Ectodermal cell (in vitro differentiated cells): Measurements from ENCODE around the gene DHRS12. TPM values are rescaled to one million over a fixed set of nuclear protein-coding genes. Genes with fewer than 3 reads are reported as not detected.
A peak's percentile ranks its signal among the peaks of the same experiment; 100 is the strongest.

Experiments used
- H3K27ac ChIP-seq: 2 replicates; pipeline ENCODE4 v1.7.0; 2013; ENCODE audit warnings: mild to moderate bottlenecking, low read depth, low read length; ENCODE audit not compliant: insufficient read depth, poor library complexity, severe bottlenecking
- H3K27me3 ChIP-seq: 2 replicates; pipeline ENCODE4 v1.7.0; 2013; ENCODE audit warnings: mild to moderate bottlenecking, low read length; ENCODE audit not compliant: insufficient read depth, control insufficient read depth, poor library complexity, severe bottlenecking
- H3K36me3 ChIP-seq: one replicate; pipeline ENCODE4 v1.7.0; 2013; ENCODE audit warnings: low read length; ENCODE audit not compliant: control insufficient read depth, insufficient read depth
- H3K4me1 ChIP-seq: one replicate; pipeline ENCODE4 v1.7.0; 2013; ENCODE audit warnings: low read length; ENCODE audit not compliant: control insufficient read depth, insufficient read depth
- H3K4me3 ChIP-seq: 2 replicates; pipeline ENCODE4 v1.7.0; 2013; ENCODE audit warnings: low read depth, low read length, control low read depth; ENCODE audit not compliant: insufficient read depth
- H3K9me3 ChIP-seq: 2 replicates; pipeline ENCODE4 v1.7.0; 2013; ENCODE audit warnings: mild to moderate bottlenecking, low read length, moderate library complexity; ENCODE audit not compliant: control insufficient read depth
- WGBS, 2 experiments: methylation state at CpG; one replicate each; pipeline ENCODE4 v1.1.7; 2013; ENCODE audit warnings: missing lambda C conversion rate in 2 of 2; 5-methylcytosine and 5-hydroxymethylcytosine counted together
- polyA plus RNA-seq, 4 experiments: library from polyadenylated mRNA; stranded (reverse); fragments of 50-300 nt; gene quantifications; one replicate each; pipeline ENCODE4 v1.2.3, GENCODE V29; 2013

DHRS12 gene, protein sequence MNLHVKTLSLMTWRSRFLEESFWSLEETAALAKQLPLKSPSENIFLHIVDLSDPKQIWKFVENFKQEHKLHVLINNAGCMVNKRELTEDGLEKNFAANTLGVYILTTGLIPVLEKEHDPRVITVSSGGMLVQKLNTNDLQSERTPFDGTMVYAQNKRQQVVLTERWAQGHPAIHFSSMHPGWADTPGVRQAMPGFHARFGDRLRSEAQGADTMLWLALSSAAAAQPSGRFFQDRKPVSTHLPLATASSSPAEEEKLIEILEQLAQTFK
- 18.8 TPM for polyA plus RNA-seq (2013, experiment 1 of 4)
- polyA plus RNA-seq (2013, experiment 2 of 4), result 23.0 TPM
- polyA plus RNA-seq (2013, experiment 3 of 4), result 18.3 TPM
- 23.8 TPM for polyA plus RNA-seq (2013, experiment 4 of 4)

DNA sequence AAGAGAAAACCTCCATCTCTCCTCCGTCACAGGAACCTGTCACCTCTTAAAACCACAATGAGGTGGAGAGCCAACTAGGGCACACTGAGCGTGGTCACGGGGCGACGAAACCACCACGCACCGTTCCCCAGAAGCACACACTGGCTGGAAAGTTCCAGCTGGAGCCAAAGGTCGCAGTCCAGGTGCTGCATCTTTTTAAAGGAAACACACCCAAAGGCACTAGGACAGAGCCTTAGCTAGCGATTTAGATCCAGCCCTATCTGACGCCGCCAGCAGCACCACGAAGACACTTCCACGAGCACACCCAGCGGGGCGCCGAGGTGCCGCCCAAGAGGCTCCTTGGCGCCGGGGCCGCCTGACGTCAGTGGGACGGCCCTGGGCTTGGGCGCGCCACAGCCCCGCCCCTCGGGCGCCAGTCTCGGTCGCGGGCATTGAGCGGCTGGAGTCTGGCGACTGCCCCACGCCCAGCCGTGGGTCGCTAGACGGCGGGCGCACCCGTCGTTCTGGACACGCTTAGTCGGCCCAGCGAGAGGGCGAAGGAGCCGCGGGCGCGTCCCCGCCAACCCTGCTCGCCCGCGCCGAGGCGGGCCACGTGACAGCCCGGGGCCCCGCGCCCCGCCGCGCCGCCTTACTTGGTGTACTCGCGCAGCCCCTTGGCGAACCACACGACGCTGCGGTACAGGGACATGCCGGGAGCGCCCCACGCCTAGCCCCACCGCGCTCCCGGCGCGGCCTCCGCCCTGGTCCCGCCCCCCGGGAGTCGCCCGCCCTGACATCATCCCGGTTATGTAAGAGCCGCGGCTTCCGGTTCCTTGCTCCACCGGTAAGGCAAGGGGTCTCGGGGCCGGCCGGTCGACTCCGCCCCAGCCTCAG lies at the start of gene DHRS12:
Gene DHRS12, minus strand, starts transcription at position 742 of the 873 bp plus-strand sequence. CDS start 4,504 bp downstream, outside the sequence.
- Histone ChIP-seq H3K27ac (peak within 1 kb of the TSS; percentile 90), H3K9me3 (no peaks in the 10 kb centered on the region)

DNA sequence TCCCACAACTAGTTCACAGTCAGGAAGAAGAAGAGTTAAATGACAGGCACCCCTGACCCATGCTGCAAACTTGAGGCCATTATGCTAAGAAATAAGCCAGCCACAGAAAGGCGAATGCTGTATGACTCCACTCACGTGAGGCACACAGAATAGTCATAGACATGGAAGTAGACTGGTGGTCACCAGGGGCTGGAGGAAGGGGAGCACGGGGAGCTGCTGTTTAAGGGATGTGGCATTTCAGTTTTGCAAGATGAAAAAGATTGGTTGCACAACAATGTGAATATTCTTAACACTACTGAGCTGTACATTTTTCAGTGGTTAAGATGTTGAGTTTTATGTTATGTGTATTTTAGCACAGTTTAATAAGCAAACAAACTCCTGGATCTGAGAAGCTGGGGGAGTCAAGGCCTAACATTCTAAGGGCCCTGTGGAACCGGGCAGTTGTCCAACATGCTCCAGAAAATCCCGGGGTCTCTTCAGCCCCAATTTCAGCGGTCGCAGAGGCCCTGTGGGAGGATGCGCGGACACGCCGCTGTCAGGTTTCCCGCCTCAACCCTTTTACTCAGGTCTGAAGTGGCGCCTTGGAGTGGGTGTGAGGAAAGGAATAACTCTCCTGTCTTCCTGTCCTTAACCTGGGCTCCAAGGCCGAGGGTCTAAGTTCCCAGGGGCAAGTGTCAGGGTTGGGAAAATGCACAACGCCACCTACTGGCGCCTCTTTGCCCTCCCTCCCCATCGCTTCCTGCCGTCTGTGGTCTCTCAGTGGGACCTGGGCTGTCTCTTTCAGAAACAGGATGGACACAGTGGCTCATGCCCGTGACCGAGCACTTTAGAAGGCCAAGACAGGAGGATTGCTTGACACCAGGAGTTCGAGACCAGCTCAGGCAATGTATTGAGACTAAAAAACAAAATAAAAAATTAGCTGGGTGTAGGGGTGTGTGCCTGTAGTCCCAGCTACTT lies 45.5 kb upstream of the DHRS12 start:
- 53 to 56% methylated on average over 21 of the region's 21 CpGs for WGBS, 2 experiments

More for the DNA sequence above, at the start of gene DHRS12:
- 1 to 2% methylated on average over 91 of the region's 91 CpGs for whole genome bisulfite sequencing, 2 experiments
- no peaks in the 10 kb centered on the region for H3K36me3 ChIP-seq
- peak within 1 kb of the TSS; percentile 78 for H3K4me3 ChIP-seq
- H3K27me3 ChIP-seq, result no peaks in the 10 kb centered on the region
- peaks cover 25% of the 10 kb centered on the region for H3K4me1 ChIP-seq

DNA sequence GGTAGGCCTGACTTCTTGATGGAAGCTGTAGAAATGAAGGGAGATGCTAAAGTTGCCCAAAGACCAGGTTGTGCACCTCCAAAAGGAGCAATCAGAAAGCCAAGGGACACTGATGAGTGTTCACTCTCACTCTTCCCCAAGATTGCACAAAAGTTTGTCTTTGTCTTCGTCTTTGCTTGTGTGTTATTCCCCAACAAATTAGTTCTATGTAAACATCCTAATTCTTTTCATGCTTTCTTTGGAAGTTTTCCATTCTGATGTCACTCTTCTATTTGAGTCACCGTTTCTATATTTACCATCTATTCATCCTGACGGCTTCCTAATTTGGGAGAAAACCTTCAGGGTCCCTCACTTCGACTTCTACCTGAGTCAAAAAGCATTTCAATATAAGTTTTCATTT lies 44.7 kb upstream of the DHRS12 start:
- Histone ChIP-seq H3K27me3 (no peaks in the 10 kb centered on the region), H3K4me3 (no peak overlapping the region), H3K4me1 (no peaks in the 10 kb centered on the region), H3K9me3 (no peaks in the 10 kb centered on the region), H3K36me3 (no peaks in the 10 kb centered on the region), H3K27ac (no peak overlapping the region)
- WGBS, 2 experiments, result 87 to 90% methylated on average over 4 of the region's 4 CpGs

More for the DNA sequence above, 45.5 kb upstream of the DHRS12 start:
- no peaks in the 10 kb centered on the region for H3K27me3 ChIP-seq
- no peak overlapping the region for H3K4me3 ChIP-seq
- no peak overlapping the region for H3K27ac ChIP-seq
- no peaks in the 10 kb centered on the region for H3K9me3 ChIP-seq
- H3K36me3 ChIP-seq, result no peaks in the 10 kb centered on the region
- H3K4me1 ChIP-seq, result no peaks in the 10 kb centered on the region

DNA sequence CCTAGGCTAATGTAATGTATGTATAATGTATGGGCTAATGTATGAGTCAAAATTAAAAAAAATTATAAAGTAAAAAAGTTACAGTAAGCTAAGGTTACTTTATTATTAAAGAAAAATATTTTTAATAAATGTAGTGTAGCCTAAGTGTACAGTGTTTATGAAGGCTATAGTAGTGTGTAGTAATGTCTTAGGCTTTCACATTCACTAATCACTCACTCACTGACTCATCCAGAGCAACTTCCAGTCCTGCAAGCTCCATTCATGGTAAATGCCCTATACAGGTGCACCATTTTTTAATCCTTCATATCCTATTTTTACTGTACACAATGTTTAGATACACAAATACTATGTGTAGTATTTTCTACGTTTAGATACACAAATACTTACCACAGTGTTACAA lies 42.8 kb upstream of the DHRS12 start:
- no peak overlapping the region for H3K27ac ChIP-seq
- H3K27me3 ChIP-seq, result no peaks in the 10 kb centered on the region
- H3K9me3 ChIP-seq, result no peaks in the 10 kb centered on the region
- H3K4me3 ChIP-seq, result no peak overlapping the region
- 89 to 100% methylated on average over 1 of the region's 1 CpG for WGBS, 2 experiments
- no peaks in the 10 kb centered on the region for H3K4me1 ChIP-seq
- no peaks in the 10 kb centered on the region for H3K36me3 ChIP-seq

DNA sequence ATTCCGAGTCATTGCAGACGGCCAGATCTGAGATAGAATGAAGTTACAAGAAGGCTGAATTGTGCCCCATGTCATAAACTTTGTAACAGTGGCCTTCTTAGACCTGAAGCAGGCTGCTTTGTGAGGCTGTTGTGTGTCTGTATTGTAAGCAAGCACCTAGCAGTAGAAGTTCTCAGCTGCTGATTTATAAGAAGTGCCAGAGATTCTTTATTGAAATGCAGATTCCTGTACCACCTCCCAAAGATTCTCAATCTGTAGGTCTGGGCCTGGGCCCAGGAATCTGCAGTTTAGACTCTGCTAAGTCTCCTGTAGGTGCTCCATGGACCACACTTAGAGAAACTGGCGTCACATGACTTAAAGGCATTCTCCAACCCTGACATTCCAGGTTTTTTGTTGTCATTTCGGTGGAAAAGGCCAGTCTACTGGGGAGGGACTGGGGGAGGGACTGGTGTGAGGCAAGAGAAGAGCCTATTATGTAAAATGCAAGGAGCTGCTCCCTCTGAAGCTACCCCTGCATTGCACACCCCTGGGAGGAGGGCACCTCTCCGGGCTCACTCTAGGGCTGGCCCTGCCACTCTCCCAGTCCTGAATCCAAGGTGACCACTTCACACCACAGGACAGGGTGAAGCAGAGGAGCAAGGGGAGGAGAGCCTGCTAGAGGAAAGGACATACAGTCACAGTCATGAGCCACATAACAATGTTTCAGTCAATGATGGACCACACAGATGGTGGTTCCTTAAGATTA lies 41.8 kb upstream of the DHRS12 start:
- Histone ChIP-seq H3K4me3 (no peak overlapping the region), H3K27me3 (no peaks in the 10 kb centered on the region), H3K27ac (no peak overlapping the region), H3K4me1 (no peaks in the 10 kb centered on the region), H3K9me3 (no peaks in the 10 kb centered on the region), H3K36me3 (no peaks in the 10 kb centered on the region)
- 72 to 80% methylated on average over 4 to 5 of the region's 5 CpGs for WGBS, 2 experiments

DNA sequence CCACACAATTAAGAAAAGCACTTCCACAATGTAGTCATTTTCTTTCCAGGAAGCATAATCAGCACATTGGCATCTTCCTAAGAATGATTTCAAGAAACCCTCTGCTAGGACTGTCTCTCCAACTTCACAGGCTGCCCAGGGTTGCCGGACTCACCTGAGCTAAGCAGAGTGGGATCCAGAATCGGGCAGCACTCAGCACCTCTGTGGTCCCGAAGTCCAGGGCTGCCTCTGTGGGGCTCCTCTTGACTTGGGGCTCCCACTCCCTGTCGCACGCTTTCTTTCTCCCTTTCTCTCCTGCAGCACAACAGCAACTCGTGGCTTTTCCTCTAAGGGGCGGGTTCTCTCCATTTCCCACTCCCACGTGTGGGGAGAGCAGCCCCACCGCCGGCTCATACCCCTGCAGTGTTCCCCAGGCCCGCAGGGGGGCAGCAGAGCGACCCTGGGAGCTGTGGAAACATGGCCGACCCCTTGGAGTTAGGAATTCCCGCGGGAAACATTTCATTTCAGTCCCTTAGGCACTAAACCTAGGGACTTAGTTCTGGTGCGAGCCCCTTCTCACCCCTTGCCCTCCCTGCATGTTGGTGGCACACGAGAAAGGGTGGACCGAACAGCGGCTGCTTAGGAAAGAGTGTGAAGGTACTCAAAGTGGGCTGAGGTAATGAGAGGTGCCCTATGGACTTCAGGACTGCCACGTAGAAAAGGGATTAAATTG lies 41.1 kb upstream of the DHRS12 start, which contains the start of gene TMEM272:
Gene TMEM272, minus strand, starts transcription at position 316 of the 712 bp plus-strand sequence. CDS start 6,647 bp downstream, outside the sequence.
- WGBS, 2 experiments, result 51 to 53% methylated on average over 20 of the region's 20 CpGs
- Histone ChIP-seq H3K36me3 (no peaks in the 10 kb centered on the region), H3K4me3 (no peak within 1 kb of the TSS), H3K27ac (no peak within 1 kb of the TSS), H3K4me1 (no peaks in the 10 kb centered on the region), H3K9me3 (no peaks in the 10 kb centered on the region), H3K27me3 (no peaks in the 10 kb centered on the region)

DNA sequence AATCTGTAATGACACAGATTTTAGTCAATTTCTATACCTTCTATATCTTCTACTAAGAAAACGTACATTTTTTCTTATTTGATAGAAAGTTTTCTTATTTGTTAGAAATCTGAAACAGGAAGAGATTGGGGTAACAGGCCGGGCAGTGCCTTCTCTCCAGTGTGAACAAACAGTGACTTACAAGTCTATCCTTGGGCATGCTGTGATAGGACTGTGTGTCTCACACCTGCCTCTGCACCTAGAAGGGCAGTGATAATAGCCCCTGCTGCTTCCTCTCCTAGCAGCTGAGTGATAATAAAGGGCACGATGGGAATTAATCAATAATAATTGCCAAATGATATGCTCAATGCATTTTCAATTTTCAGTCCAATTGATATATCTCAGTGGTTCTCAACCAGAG lies 39.6 kb upstream of the DHRS12 start:
- Histone ChIP-seq H3K27me3 (no peaks in the 10 kb centered on the region), H3K4me1 (no peaks in the 10 kb centered on the region), H3K9me3 (no peaks in the 10 kb centered on the region), H3K27ac (no peak overlapping the region), H3K36me3 (no peaks in the 10 kb centered on the region), H3K4me3 (no peak overlapping the region)
- 50 to 71% methylated on average over 2 to 3 of the region's 3 CpGs for WGBS, 2 experiments

DNA sequence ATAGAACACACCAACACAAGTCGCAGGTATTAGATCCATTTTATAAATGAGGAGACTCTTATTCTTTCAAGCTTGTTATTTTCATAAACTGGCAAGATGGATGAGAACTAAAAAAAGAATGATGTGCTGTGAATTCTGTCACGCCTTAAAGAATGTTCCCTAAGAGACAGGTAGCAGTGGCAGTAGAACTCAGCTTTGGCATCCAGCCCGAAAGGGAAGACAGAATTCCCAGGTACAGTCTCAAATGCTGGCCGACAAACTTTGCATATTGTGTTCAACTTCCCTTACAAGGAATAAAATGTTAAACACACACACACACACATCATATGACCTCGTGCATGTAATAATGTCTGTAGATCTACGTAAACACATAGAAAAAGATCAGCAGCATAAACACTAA lies 37.8 kb upstream of the DHRS12 start:
- no peaks in the 10 kb centered on the region for H3K27me3 ChIP-seq
- H3K4me1 ChIP-seq, result no peaks in the 10 kb centered on the region
- H3K36me3 ChIP-seq, result no peaks in the 10 kb centered on the region
- no peak overlapping the region for H3K27ac ChIP-seq
- H3K4me3 ChIP-seq, result no peak overlapping the region
- 90 to 91% methylated on average over 4 to 6 of the region's 6 CpGs for WGBS, 2 experiments
- no peaks in the 10 kb centered on the region for H3K9me3 ChIP-seq

DNA sequence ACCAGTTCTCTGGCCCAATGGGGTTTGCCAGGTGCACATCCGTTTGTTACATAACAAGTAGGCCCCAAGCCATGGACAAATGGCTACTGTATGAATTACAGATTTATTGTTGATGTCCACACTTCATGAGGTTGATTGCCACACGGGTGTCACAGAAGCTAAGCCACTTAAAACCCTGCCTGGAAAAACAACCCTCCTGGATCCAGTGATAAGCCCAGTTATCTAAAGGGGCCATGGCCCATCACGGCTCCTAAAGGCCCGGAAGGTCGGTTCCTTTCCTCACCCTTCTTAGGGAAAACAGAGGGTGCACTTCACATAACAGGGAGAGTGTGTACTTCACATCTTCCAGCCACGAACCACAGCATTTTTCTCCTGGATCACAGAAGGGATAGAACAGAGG lies 37.0 kb upstream of the DHRS12 start:
- no peaks in the 10 kb centered on the region for H3K27me3 ChIP-seq
- 93 to 96% methylated on average over 6 of the region's 6 CpGs for WGBS, 2 experiments
- no peaks in the 10 kb centered on the region for H3K36me3 ChIP-seq
- H3K27ac ChIP-seq, result no peak overlapping the region
- no peaks in the 10 kb centered on the region for H3K4me1 ChIP-seq
- no peaks in the 10 kb centered on the region for H3K9me3 ChIP-seq
- H3K4me3 ChIP-seq, result no peak overlapping the region
